Measurements from ENCODE around the gene ANKRD1.

Gene ANKRD1

GRCh38 chr10:90920986-90921666 is at the start of gene ANKRD1:
Gene ANKRD1 (minus strand): TSS chr10:90921087. CDS start chr10:90921027, 60 bp downstream.
- H3K4me1 ChIP-seq (ENCODE audit: low read length): no peaks in the 10 kb centered on the region
- H3K27ac ChIP-seq (ENCODE audit: low read length): no peak within 1 kb of the TSS
- H3K4me3 ChIP-seq (ENCODE audit: low read length): no peak within 1 kb of the TSS
- no peak within 1 kb of the TSS for H3K4me2 ChIP-seq (ENCODE audit: low read length)
- no peak within 1 kb of the TSS for H3K9ac ChIP-seq (ENCODE audit: low read length)
- H3K27me3 ChIP-seq (ENCODE audit: low read depth, low read length): no peaks in the 10 kb centered on the region
- H2AFZ ChIP-seq (ENCODE audit: low read depth, low read length): no peak within 1 kb of the TSS
- TF ChIP-seq EZH2phosphoT487 (IDR thresholded peaks at IDR 0.05; ENCODE audit: low read depth) (no peak), CTCF (IDR thresholded peaks at IDR 0.05; ENCODE audit: low read depth, low read length) (no peak)
- no peaks in the 10 kb centered on the region for H3K9me3 ChIP-seq (ENCODE audit: insufficient read depth, low read length)
- H4K20me1 ChIP-seq (ENCODE audit: insufficient read depth, low read length): no peaks in the 10 kb centered on the region
- H3K36me3 ChIP-seq (replicated peaks; ENCODE audit: low read depth, low read length): no peaks in the 10 kb centered on the region
- H3K79me2 ChIP-seq (ENCODE audit: low read length): no peaks in the 10 kb centered on the region

- Histone ChIP-seq H3K4me1 (ENCODE audit: low read length) (peaks cover 17% of the 10 kb centered on the region), H3K79me2 (ENCODE audit: low read length) (no peaks in the 10 kb centered on the region), H3K9ac (ENCODE audit: low read length) (no peak overlapping the region), H3K9me3 (ENCODE audit: insufficient read depth, low read length) (no peaks in the 10 kb centered on the region), H3K4me2 (ENCODE audit: low read length) (no peak overlapping the region), H3K27ac (ENCODE audit: low read length) (no peak overlapping the region), H3K4me3 (ENCODE audit: low read length) (no peak overlapping the region), H3K36me3 (replicated peaks; ENCODE audit: low read depth, low read length) (no peaks in the 10 kb centered on the region), H3K27me3 (ENCODE audit: low read depth, low read length) (no peaks in the 10 kb centered on the region), H4K20me1 (ENCODE audit: insufficient read depth, low read length) (no peaks in the 10 kb centered on the region), H2AFZ (ENCODE audit: low read depth, low read length) (no peak overlapping the region)
- TF ChIP-seq CTCF (IDR thresholded peaks at IDR 0.05; ENCODE audit: low read depth, low read length) (no peak), EZH2phosphoT487 (IDR thresholded peaks at IDR 0.05; ENCODE audit: low read depth) (no peak)
Measured at GRCh38 chr10:90969947-90970673, 49.2 kb upstream of the ANKRD1 start.

GRCh38 chr10:90969121-90969534 is 48.2 kb upstream of the ANKRD1 start:
- no peaks in the 10 kb centered on the region for H3K36me3 ChIP-seq (replicated peaks; ENCODE audit: low read depth, low read length)
- H3K27ac ChIP-seq (ENCODE audit: low read length): no peak overlapping the region
- TF ChIP-seq EZH2phosphoT487 (IDR thresholded peaks at IDR 0.05; ENCODE audit: low read depth) (no peak), CTCF (IDR thresholded peaks at IDR 0.05; ENCODE audit: low read depth, low read length) (no peak)
- H3K9ac ChIP-seq (ENCODE audit: low read length): no peak overlapping the region
- no peaks in the 10 kb centered on the region for H3K9me3 ChIP-seq (ENCODE audit: insufficient read depth, low read length)
- no peak overlapping the region for H2AFZ ChIP-seq (ENCODE audit: low read depth, low read length)
- H3K79me2 ChIP-seq (ENCODE audit: low read length): no peaks in the 10 kb centered on the region
- no peaks in the 10 kb centered on the region for H3K27me3 ChIP-seq (ENCODE audit: low read depth, low read length)
- H4K20me1 ChIP-seq (ENCODE audit: insufficient read depth, low read length): no peaks in the 10 kb centered on the region
- peaks cover 17% of the 10 kb centered on the region for H3K4me1 ChIP-seq (ENCODE audit: low read length)
- no peak overlapping the region for H3K4me3 ChIP-seq (ENCODE audit: low read length)
- H3K4me2 ChIP-seq (ENCODE audit: low read length): no peak overlapping the region

GRCh38 chr10:90968328-90969081 is 47.6 kb upstream of the ANKRD1 start:
- H3K9me3 ChIP-seq (ENCODE audit: insufficient read depth, low read length): no peaks in the 10 kb centered on the region
- H3K9ac ChIP-seq (ENCODE audit: low read length): no peak overlapping the region
- H3K4me2 ChIP-seq (ENCODE audit: low read length): no peak overlapping the region
- no peaks in the 10 kb centered on the region for H4K20me1 ChIP-seq (ENCODE audit: insufficient read depth, low read length)
- H3K4me3 ChIP-seq (ENCODE audit: low read length): no peak overlapping the region
- TF ChIP-seq CTCF (IDR thresholded peaks at IDR 0.05; ENCODE audit: low read depth, low read length) (no peak), EZH2phosphoT487 (IDR thresholded peaks at IDR 0.05; ENCODE audit: low read depth) (no peak)
- H3K27ac ChIP-seq (ENCODE audit: low read length): no peak overlapping the region
- no peaks in the 10 kb centered on the region for H3K27me3 ChIP-seq (ENCODE audit: low read depth, low read length)
- peaks cover 12% of the 10 kb centered on the region for H3K4me1 ChIP-seq (ENCODE audit: low read length)
- H2AFZ ChIP-seq (ENCODE audit: low read depth, low read length): no peak overlapping the region
- H3K36me3 ChIP-seq (replicated peaks; ENCODE audit: low read depth, low read length): no peaks in the 10 kb centered on the region
- no peaks in the 10 kb centered on the region for H3K79me2 ChIP-seq (ENCODE audit: low read length)

Data from OCI-LY3 (cell line).